Epithelial cell of esophagus (primary cell): ENCODE measurements around the gene PTF1A.

Source experiments
- DNase-seq: peaks from one replicate; pipeline ENCODE4 v3.0.0; 2010; ENCODE audit warnings: low read depth
- H3K4me3 ChIP-seq: 2 replicates; pipeline ENCODE4 v1.5.1; 2011; ENCODE audit warnings: mild to moderate bottlenecking, low read length, control low read depth
- CTCF ChIP-seq: IDR thresholded peaks from 2 replicates; pipeline ENCODE4 v1.5.1; 2011; ENCODE audit warnings: low read depth, mild to moderate bottlenecking, low read length, control low read depth, inconsistent platforms; ENCODE audit not compliant: insufficient read depth; ENCODE audit errors: missing control alignments

Gene PTF1A

DNA sequence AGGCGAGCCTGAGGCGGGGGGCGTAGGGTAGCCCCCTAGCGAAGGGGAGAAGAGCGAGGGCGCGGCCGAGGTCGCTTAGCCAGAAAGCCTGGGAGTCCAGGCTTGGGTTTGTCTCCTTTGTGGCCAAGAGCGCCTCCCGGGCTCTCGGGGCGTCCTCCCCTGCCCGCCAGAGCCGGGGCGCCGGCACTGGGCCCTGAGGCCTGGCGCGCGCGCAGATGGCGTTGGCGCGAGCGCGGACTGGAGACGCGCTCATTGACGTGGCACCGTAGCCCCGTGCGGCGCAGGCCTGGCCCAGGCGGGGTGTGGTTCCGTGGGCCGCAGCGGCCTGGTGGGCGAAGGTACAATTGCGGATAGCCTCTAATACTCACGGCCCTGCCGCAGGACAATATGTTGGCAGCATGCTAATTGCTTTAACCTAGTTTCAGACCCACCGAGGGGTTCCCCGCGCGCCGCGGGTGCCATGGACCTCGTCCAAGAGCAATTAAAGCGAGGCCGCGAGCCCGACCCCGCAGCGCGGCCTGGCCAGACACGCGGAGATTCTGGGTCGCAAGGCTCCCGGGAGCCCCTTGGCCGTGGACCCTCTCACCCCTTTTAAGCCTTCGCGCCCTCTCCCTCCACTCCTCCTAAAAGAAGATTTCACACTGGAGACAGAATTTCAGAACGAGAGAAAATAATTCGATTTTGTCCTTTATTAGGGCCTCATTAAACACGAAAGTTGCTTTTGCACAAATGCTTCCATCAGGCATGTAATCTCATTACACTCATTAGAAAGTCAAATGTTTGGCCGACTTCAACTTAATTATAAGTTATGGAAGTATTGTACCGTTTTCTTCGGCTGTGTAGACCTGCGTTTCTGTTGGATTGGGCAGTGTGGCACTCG lies 3.1 kb downstream of the PTF1A start:
- no peak for TF ChIP-seq CTCF
- H3K4me3 ChIP-seq, result no peak overlapping the region
- no peak for DNase-seq

GRCh38 chr10:23195846-23196600 lies 3.9 kb downstream of the PTF1A start:
- DNase-seq, result no peak
- H3K4me3 ChIP-seq, result no peak overlapping the region
- TF ChIP-seq CTCF, result no peak

DNA sequence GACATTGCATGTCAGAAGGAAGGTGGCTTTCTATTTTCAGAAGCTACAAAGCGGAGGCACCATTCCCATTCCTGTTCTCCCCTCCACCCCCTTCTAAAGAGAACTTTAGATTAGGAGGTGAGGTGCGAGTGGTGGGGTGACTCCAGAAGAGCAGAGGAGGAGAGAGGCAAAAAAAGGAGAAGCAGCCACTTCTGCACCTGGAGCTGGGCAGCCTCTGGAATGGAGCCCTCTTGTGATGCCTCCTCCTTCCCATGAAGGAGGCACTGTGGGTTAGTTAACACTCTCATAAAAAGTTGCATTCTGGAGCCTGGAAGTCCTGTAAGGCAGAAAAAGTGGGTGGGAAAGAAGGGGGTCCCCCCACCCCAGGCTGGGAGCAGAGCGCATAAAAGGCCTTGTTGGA lies 4.8 kb downstream of the PTF1A start:
- no peak overlapping the region for H3K4me3 ChIP-seq
- no peak for TF ChIP-seq CTCF
- no peak for DNase-seq

DNA sequence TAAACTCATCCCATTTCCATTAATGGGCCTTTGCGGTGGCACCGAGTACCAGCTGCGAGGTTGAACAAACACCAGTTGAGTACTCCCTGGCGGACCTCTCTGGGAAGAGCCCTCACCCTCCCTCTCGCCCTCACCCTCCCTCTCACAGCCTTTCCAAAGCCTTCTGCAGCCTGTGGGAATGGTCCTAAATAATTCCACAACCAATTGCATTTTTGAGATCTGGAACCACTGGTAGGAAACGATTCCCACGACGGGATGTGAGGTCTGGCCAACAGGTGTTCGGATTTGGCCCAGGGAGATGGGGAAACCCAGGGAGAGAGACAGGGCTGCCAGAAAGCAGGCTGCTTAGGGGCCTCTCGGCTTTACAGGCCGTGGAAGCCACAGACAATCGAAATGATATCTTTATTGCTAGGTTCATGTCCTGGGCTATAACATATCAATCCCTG lies 5.3 kb downstream of the PTF1A start:
- no peak overlapping the region for H3K4me3 ChIP-seq
- no peak for TF ChIP-seq CTCF
- no peak for DNase-seq

GRCh38 chr10:23198610-23198939 lies 6.5 kb downstream of the PTF1A start:
- DNase-seq, result no peak
- H3K4me3 ChIP-seq, result no peak overlapping the region
- TF ChIP-seq CTCF, result no peak

- no peak for TF ChIP-seq CTCF
- no peak overlapping the region for H3K4me3 ChIP-seq
- DNase-seq, result peak; percentile 4
These were observed 7.0 kb downstream of the PTF1A start for GRCh38 chr10:23198940-23199767.
